ENCODE results near the gene MUC3A.

DNA sequence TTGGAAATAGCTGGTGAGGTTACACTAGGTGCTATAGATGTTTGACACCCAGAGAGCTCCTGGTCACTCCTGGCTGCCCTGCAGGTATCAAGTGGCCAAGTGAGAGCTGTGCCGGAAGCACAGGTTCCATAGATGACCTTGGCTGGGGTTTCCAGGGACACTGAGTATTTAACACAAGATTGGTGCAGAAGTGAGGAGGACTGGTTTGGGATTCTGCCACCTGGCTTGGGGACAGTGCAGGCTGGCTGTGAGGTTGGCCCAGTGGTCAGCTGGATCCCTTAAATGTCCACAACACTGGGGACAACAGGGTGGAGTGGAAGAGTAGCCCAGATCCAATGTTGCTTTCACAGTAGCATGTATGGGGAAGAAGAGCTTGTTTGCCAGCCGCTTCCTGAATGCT, 48.4 kb upstream of the MUC3A start:
- no peak for TF ChIP-seq EP300 (IDR thresholded peaks at IDR 0.05)
- TF ChIP-seq POLR2A (IDR thresholded peaks at IDR 0.05), result no peak
- TF ChIP-seq, protein P1, sequence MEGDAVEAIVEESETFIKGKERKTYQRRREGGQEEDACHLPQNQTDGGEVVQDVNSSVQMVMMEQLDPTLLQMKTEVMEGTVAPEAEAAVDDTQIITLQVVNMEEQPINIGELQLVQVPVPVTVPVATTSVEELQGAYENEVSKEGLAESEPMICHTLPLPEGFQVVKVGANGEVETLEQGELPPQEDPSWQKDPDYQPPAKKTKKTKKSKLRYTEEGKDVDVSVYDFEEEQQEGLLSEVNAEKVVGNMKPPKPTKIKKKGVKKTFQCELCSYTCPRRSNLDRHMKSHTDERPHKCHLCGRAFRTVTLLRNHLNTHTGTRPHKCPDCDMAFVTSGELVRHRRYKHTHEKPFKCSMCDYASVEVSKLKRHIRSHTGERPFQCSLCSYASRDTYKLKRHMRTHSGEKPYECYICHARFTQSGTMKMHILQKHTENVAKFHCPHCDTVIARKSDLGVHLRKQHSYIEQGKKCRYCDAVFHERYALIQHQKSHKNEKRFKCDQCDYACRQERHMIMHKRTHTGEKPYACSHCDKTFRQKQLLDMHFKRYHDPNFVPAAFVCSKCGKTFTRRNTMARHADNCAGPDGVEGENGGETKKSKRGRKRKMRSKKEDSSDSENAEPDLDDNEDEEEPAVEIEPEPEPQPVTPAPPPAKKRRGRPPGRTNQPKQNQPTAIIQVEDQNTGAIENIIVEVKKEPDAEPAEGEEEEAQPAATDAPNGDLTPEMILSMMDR (IDR thresholded peaks at IDR 0.05), result no peak
- TF ChIP-seq POLR2AphosphoS5 (IDR thresholded peaks at IDR 0.05), result no peak

Data from upper lobe of left lung (tissue), 4 donors.